ENCODE data around the gene FAM237B.

- TF ChIP-seq EZH2 (IDR thresholded peaks at IDR 0.05): no peak
- TF ChIP-seq, protein P1, sequence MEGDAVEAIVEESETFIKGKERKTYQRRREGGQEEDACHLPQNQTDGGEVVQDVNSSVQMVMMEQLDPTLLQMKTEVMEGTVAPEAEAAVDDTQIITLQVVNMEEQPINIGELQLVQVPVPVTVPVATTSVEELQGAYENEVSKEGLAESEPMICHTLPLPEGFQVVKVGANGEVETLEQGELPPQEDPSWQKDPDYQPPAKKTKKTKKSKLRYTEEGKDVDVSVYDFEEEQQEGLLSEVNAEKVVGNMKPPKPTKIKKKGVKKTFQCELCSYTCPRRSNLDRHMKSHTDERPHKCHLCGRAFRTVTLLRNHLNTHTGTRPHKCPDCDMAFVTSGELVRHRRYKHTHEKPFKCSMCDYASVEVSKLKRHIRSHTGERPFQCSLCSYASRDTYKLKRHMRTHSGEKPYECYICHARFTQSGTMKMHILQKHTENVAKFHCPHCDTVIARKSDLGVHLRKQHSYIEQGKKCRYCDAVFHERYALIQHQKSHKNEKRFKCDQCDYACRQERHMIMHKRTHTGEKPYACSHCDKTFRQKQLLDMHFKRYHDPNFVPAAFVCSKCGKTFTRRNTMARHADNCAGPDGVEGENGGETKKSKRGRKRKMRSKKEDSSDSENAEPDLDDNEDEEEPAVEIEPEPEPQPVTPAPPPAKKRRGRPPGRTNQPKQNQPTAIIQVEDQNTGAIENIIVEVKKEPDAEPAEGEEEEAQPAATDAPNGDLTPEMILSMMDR (IDR thresholded peaks at IDR 0.05): no peak
- no peak for TF ChIP-seq EZH2phosphoT487 (IDR thresholded peaks at IDR 0.05)
These were observed 44.9 kb downstream of the FAM237B start for GRCh38 chr7:90276033-90276728.

Measured in neural progenitor cell (in vitro differentiated cells).